ENCODE results near the gene ANKAR.

The ANKAR gene

GRCh38 chr2:189669913-189670312 lies 4.6 kb upstream of the ANKAR start:
- no peaks in the 10 kb centered on the region for H3K79me2 ChIP-seq (ENCODE audit: insufficient read depth, low read depth)
- H3K36me3 ChIP-seq (ENCODE audit: insufficient read depth), result peaks cover 11% of the 10 kb centered on the region; the same call in 1 of the 2 replicates
- H3K9ac ChIP-seq, result no peak overlapping the region
- no peak overlapping the region for H2AFZ ChIP-seq (ENCODE audit: low read depth)
- H3K4me2 ChIP-seq, result no peak overlapping the region
- no peak for TF ChIP-seq CTCF (conservative IDR thresholded peaks at IDR 0.05; ENCODE audit: low read depth, low read length)
- H3K4me3 ChIP-seq (IDR thresholded peaks at IDR 0.05; ENCODE audit: insufficient read depth, low read depth, low read length), result no peak overlapping the region
- no peaks in the 10 kb centered on the region for H3K27me3 ChIP-seq (ENCODE audit: insufficient read depth, low read depth)
- no peak overlapping the region for H3K27ac ChIP-seq
- peaks cover 11% of the 10 kb centered on the region for H3K4me1 ChIP-seq (ENCODE audit: low read depth, poor library complexity, severe bottlenecking)
- no peaks in the 10 kb centered on the region for H4K20me1 ChIP-seq (ENCODE audit: insufficient read depth)

- H4K20me1 ChIP-seq (ENCODE audit: insufficient read depth), result no peaks in the 10 kb centered on the region
- no peak overlapping the region for H3K4me3 ChIP-seq (IDR thresholded peaks at IDR 0.05; ENCODE audit: insufficient read depth, low read depth, low read length)
- peak overlapping the region; percentile 67 for H3K4me2 ChIP-seq
- peak overlapping the region; percentile 96; the same call in 1 of the 2 replicates for H2AFZ ChIP-seq (ENCODE audit: low read depth)
- H3K27me3 ChIP-seq (ENCODE audit: insufficient read depth, low read depth), result no peaks in the 10 kb centered on the region
- H3K9ac ChIP-seq, result peak overlapping the region; percentile 92; the same call in 1 of the 2 replicates
- no peaks in the 10 kb centered on the region for H3K36me3 ChIP-seq (ENCODE audit: insufficient read depth)
- peaks cover 26% of the 10 kb centered on the region for H3K4me1 ChIP-seq (ENCODE audit: low read depth, poor library complexity, severe bottlenecking)
- no peak for TF ChIP-seq CTCF (conservative IDR thresholded peaks at IDR 0.05; ENCODE audit: low read depth, low read length)
- H3K27ac ChIP-seq, result peak overlapping the region; percentile 83
- no peaks in the 10 kb centered on the region for H3K79me2 ChIP-seq (ENCODE audit: insufficient read depth, low read depth)
Measured at GRCh38 chr2:189673661-189674373, 653 bp upstream of the ANKAR start.

DNA sequence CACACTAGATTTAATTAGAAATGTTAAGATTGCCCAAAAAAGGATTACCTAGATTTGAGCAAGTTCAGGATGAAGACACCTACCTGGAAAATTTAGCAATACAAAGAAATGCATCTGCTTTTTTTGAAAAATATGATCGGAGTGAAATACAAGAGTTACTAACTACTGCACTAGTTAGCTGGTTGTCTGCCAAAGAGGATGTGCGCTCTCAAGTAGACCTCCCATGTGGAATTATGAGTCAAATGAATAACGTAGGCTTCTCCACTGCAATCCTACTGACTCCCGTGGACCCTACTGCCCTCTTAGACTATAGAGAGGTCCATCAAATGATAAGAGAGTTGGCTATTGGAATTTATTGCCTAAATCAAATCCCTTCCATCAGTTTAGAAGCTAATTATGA lies 2.0 kb downstream of the ANKAR start:
- H3K27ac ChIP-seq, result no peak overlapping the region

GRCh38 chr2:189679226-189679625 lies 4.8 kb downstream of the ANKAR start:
- H4K20me1 ChIP-seq (ENCODE audit: insufficient read depth), result no peaks in the 10 kb centered on the region
- H3K9ac ChIP-seq, result no peak overlapping the region
- H3K27ac ChIP-seq, result no peak overlapping the region
- no peaks in the 10 kb centered on the region for H3K36me3 ChIP-seq (ENCODE audit: insufficient read depth)
- no peaks in the 10 kb centered on the region for H3K27me3 ChIP-seq (ENCODE audit: insufficient read depth, low read depth)
- peaks cover 16% of the 10 kb centered on the region for H3K4me1 ChIP-seq (ENCODE audit: low read depth, poor library complexity, severe bottlenecking)
- no peak overlapping the region for H3K4me2 ChIP-seq
- H3K79me2 ChIP-seq (ENCODE audit: insufficient read depth, low read depth), result no peaks in the 10 kb centered on the region
- H2AFZ ChIP-seq (ENCODE audit: low read depth), result no peak overlapping the region
- H3K4me3 ChIP-seq (IDR thresholded peaks at IDR 0.05; ENCODE audit: insufficient read depth, low read depth, low read length), result no peak overlapping the region
- no peak for TF ChIP-seq CTCF (conservative IDR thresholded peaks at IDR 0.05; ENCODE audit: low read depth, low read length)

More for the DNA sequence above, 2.0 kb downstream of the ANKAR start:
- H3K4me1 ChIP-seq (ENCODE audit: low read depth, poor library complexity, severe bottlenecking), result peaks cover 26% of the 10 kb centered on the region
- H4K20me1 ChIP-seq (ENCODE audit: insufficient read depth), result no peaks in the 10 kb centered on the region
- H3K4me2 ChIP-seq, result no peak overlapping the region
- H2AFZ ChIP-seq (ENCODE audit: low read depth), result no peak overlapping the region
- no peak overlapping the region for H3K4me3 ChIP-seq (IDR thresholded peaks at IDR 0.05; ENCODE audit: insufficient read depth, low read depth, low read length)
- H3K27me3 ChIP-seq (ENCODE audit: insufficient read depth, low read depth), result no peaks in the 10 kb centered on the region
- H3K79me2 ChIP-seq (ENCODE audit: insufficient read depth, low read depth), result no peaks in the 10 kb centered on the region
- H3K36me3 ChIP-seq (ENCODE audit: insufficient read depth), result no peaks in the 10 kb centered on the region
- H3K9ac ChIP-seq, result no peak overlapping the region
- no peak for TF ChIP-seq CTCF (conservative IDR thresholded peaks at IDR 0.05; ENCODE audit: low read depth, low read length)

Measured in KMS-11 (cell line).